NCI-H510A treated with DMSO at 0.1 percent for 48 hours (cell line): ENCODE results near the gene LRG1.

Source experiments
- DNase-seq: peaks from one replicate; lab custom pipeline; 2025; lab: John Stamatoyannopoulos, UW

LRG1 gene

GRCh38 chr19:4511300-4512054, 28.4 kb downstream of the LRG1 start:
- no peak for DNase-seq

- DNase-seq = no peak
Measured at GRCh38 chr19:4510435-4511255, 29.2 kb downstream of the LRG1 start.

GRCh38 chr19:4508698-4509097, 31.1 kb downstream of the LRG1 start:
- no peak for DNase-seq

GRCh38 chr19:4507804-4508203, 32.0 kb downstream of the LRG1 start:
- DNase-seq = no peak

- DNase-seq = no peak
Measured at GRCh38 chr19:4507150-4507452, 32.7 kb downstream of the LRG1 start.

- DNase-seq = no peak
Measured at GRCh38 chr19:4506449-4507149, 33.2 kb downstream of the LRG1 start.

- DNase-seq = no peak
Measured at GRCh38 chr19:4505570-4506448, 34.0 kb downstream of the LRG1 start.

GRCh38 chr19:4504891-4505569, 34.8 kb downstream of the LRG1 start:
- DNase-seq = no peak

- DNase-seq = no peak
Measured at GRCh38 chr19:4504297-4504701, 35.5 kb downstream of the LRG1 start.

GRCh38 chr19:4503825-4504170, 36.0 kb downstream of the LRG1 start:
- no peak for DNase-seq

GRCh38 chr19:4503132-4503824, 36.6 kb downstream of the LRG1 start:
- DNase-seq = no peak

- DNase-seq = no peak
Measured at GRCh38 chr19:4502282-4503131, 37.3 kb downstream of the LRG1 start.

- DNase-seq = no peak
Measured at GRCh38 chr19:4501691-4502090, 38.1 kb downstream of the LRG1 start.

GRCh38 chr19:4500841-4501591, 38.8 kb downstream of the LRG1 start:
- no peak for DNase-seq

- no peak for DNase-seq
Measured at GRCh38 chr19:4499855-4500254, 40.0 kb downstream of the LRG1 start.

GRCh38 chr19:4499318-4499717, 40.5 kb downstream of the LRG1 start:
- no peak for DNase-seq

GRCh38 chr19:4498694-4499093, 41.1 kb downstream of the LRG1 start:
- DNase-seq = no peak

GRCh38 chr19:4497770-4498389, 42.0 kb downstream of the LRG1 start:
- DNase-seq = no peak

GRCh38 chr19:4496304-4496703, 43.5 kb downstream of the LRG1 start:
- DNase-seq = no peak
